Motor neuron (in vitro differentiated cells): ENCODE data around the gene CNIH4. TPM values are rescaled to one million over a fixed set of nuclear protein-coding genes. Genes with fewer than 3 reads are reported as not detected.
A peak's percentile ranks its signal among the peaks of the same experiment; 100 is the strongest.
"Not testable (repeated sequence)": the region's sequence is repeated elsewhere in the genome, so short reads cannot be mapped to it uniquely, and the experiment has no call there.

Experiments
- ATAC-seq, 8 experiments: fragments of 200-7000 bp; cut with Tn5 transposase; replicated peaks in 6 of 8; 2 replicates each; pipeline ENCODE4 v1.8.0; 2021; ENCODE audit warnings: mild to moderate bottlenecking in 8 of 8, moderate library complexity in 8 of 8
- H3K27ac ChIP-seq, 2 donors: fragments of 250-450 bp; sonication (Bioruptor Pico); 2 replicates each; pipeline ENCODE4 v1.9.0; 2021; ENCODE audit warnings: antibody characterized with exemption in 2 of 2, mild to moderate bottlenecking in 2 of 2, moderate library complexity in 1 of 2
- H3K4me1 ChIP-seq, 2 donors: fragments of 250-450 bp; sonication (Bioruptor Pico); replicated peaks in 1 of 2; 2 replicates each; pipeline ENCODE4 v1.6.1; 2021; ENCODE audit warnings: antibody characterized with exemption in 2 of 2, mild to moderate bottlenecking in 2 of 2, moderate library complexity in 1 of 2
- H3K4me3 ChIP-seq, 5 donors: fragments of 250-450 bp; sonication (Bioruptor Pico); 2 replicates each; pipeline ENCODE4 v1.9.0; 2021; ENCODE audit warnings: antibody characterized with exemption in 5 of 5, mild to moderate bottlenecking in 5 of 5, moderate library complexity in 4 of 5
- WGBS, 10 experiments: fragments of 450-650 bp; shearing (Covaris generic); methylation state at CpG; one replicate each; pipeline ENCODE4 v1.0.0; 2022; 5-methylcytosine and 5-hydroxymethylcytosine counted together
- in situ Hi-C, 9 experiments: fragments of 400-800 bp; cut with MboI; loops; one replicate each; pipeline ENCODE4 v1.15.0; 2021; ENCODE audit warnings: low sequenced_read_pairs in 9 of 9, low pct_unique_long_range_greater_than_20kb in 2 of 9; ENCODE audit not compliant: unreplicated experiment in 9 of 9
- total RNA-seq, 8 experiments: library from RNA; unstranded; fragments of 300-600 nt; gene quantifications; 2 replicates each; pipeline versions ENCODE4 v1.2.3 to v1.2.4, GENCODE V29; 2022

CNIH4 gene
- total RNA-seq = 10 to 100 TPM; 19.4 to 53.0 (median 27.8) TPM

DNA sequence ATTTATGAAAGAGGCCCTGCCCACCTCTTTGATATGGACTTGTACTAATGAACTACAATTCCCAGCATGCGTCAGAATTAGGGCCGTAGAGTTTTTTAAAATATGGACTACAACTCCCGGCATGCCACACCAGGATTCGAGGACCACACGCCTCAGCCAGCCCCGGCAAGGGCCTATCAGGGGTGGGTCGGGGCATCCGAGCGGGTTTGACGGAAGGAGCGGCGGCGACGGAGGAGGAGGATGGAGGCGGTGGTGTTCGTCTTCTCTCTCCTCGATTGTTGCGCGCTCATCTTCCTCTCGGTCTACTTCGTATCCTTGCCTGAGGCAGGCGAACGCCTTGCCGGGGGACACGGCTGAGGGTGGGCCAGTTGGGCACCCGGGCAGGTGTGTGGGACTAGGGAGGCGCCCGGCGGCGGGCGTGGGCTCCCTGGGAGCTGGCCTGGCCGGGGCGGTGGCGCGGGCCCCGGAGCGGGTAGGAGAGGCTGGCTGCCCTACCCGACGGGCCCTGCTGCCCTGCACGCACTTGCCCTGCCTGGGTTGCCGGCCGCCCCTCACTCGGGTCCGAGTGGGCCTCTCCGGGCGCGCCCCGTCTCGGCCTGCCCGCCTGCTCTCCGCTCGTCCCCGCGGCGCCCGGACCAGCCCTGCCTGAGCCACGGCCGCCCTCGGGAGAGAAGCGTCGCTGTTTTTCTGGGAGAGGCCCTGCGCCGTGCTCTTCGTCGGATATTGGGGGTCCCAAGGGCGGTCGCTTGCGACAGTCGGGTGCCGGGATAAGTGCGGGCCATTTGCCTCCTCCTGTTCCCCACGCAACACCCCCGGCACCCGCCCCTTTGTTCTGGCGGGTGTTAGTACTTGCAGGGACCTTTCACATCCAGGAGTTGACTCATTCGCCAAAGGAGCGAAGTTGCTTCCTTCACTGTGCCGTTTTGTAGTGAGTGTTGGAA, at the start of gene CNIH4:
Gene CNIH4 (plus strand): TSS at position 195 of the 941 bp plus-strand sequence. CDS start 46 bp downstream, at position 241.
- 0 to 1% (median 0%) methylated on average over 2 to 25 of the region's 78 CpGs; no CpG with 5 or more reads in 2 of the 10 experiments for WGBS, 10 experiments
- H3K27ac ChIP-seq = peak within 1 kb of the TSS; percentile 48 to 62
- peaks cover 9 to 12% of the 10 kb centered on the region in 2 donors for H3K4me1 ChIP-seq
- ATAC-seq = peak; percentile 89 to 98 (median 96)
- in situ Hi-C loops = no loop called here
- H3K4me3 ChIP-seq = peak within 1 kb of the TSS; percentile 53 to 94 (median 82)

DNA sequence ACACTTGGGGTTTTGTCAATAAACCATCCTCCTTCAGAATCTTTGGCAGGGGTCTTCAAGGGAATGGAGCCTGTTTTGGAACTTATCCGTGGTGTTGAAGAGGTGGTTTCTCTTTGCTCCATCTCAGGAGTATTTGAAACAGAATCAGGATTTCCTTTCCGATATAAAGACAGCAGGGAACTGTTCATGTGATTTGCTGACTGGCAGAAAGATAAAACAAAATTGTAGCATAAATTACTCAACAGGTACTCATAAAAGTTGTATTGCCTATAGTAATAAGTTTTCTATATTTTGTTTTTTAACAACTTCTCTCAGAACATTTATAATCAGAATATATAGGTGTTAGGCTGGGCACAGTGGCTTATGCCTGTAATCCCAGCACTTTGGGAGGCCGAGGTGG, 48.6 kb upstream of the CNIH4 start:
- in situ Hi-C loops = no loop called here
- no peak overlapping the region for H3K27ac ChIP-seq
- WGBS, 10 experiments = 80 to 100% (median 100%) methylated on average over 1 to 3 of the region's 3 CpGs; no CpG with 5 or more reads in 1 of the 10 experiments
- H3K4me1 ChIP-seq = no peaks in the 10 kb centered on the region
- no peak for ATAC-seq
- H3K4me3 ChIP-seq = no peak overlapping the region

DNA sequence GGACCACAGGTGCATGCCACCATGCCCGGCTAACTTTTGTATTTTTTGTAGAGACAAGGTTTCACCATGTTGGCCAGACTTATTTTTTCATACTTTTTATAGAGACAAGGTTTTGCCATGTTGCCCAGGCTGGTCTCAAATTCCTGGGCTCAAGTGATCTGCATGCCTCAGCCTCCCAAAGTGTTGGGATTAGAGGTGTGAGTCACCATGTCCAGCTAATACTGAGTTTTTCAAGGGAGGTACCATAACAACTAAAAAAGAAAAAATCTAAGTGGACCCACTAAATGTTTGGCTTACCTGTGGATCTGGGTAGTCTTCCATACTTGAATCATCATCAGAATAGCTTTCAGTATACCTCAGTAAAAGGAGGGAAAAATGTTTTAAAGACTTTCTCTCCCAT, 45.2 kb upstream of the CNIH4 start:
- ATAC-seq, H3K4me3 ChIP-seq, H3K4me1 ChIP-seq, in situ Hi-C loops, H3K27ac ChIP-seq: not testable (repeated sequence)
- WGBS, 10 experiments = 92 to 100% (median 100%) methylated on average over 1 of the region's 1 CpG; no CpG with 5 or more reads in 5 of the 10 experiments

DNA sequence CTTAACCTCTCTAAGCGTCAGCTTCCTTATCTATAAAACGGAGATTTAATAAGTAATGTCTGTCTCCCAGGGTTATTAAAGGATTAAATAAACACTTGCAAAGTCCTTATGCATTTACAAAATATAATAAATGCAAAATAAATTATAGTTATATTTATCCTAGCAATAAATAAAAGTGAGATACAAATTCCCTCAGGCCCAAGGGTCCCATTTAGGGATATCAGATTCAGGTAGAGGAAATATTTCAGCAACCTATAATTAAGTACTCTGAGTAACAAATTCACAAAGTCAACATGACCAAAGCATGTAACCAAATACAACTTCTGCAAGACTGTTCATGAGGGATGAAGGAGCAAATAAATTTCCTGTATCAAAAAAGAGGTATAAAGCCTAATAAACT, 44.7 kb upstream of the CNIH4 start:
- no peak overlapping the region for H3K4me3 ChIP-seq
- no peak overlapping the region for H3K27ac ChIP-seq
- no peaks in the 10 kb centered on the region for H3K4me1 ChIP-seq
- in situ Hi-C loops = no loop called here
- no peak for ATAC-seq
- 80 to 100% (median 98%) methylated on average over 1 to 2 of the region's 2 CpGs for WGBS, 10 experiments

DNA sequence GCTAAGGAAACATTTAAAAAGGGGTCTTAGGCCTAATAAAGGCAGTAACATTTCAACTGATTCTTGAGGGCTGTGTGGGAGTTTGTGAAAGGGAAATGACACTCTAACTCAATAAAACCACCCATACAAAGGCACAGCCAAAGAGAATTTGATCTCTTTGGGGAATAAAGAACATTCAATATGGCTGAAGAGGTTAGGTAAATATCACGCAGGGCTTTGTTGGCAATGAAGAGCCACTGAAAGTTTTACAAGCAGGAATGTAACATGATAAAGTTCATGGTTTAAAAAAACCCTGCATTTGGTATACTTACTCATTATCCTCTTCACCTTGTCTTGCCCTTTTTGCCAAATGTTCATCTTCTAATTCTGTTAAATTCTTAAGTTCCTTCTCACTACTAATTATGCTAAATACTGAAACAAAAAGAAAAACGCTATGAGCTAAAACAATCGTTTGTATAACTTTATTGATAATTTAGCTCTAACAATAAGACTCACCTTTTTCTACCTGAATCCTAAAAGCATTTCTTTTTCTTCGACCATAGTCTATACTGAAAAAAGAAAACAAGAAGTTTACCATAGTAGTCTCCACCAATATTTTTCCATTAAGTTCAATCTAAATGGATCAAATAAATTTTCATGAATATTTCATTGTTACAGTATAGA, 39.2 kb upstream of the CNIH4 start:
- no peak overlapping the region for H3K4me3 ChIP-seq
- ATAC-seq = no peak
- no peak overlapping the region for H3K27ac ChIP-seq
- in situ Hi-C loops = no loop called here
- WGBS, 10 experiments = 60 to 100% (median 83%) methylated on average over 1 to 4 of the region's 4 CpGs
- H3K4me1 ChIP-seq = no peaks in the 10 kb centered on the region

DNA sequence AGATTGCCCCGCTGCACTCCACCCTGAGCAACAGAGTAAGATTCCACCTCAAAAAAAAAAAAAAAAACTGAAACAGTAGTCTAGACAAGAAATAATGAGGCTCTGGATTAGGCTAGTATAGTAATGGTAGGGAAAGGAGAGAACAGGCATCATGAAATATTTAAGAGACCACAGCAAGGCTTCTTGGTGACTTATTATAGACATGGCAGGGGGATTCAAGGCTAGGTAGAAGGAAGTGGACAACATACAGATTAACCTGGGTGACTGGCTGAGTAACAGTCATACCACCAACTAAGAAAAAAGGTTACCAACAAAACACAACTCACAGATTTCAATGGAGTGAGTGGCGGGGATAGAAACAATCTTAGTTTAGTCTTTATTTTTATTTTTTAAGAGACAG, 35.0 kb upstream of the CNIH4 start:
- no peak overlapping the region for H3K4me3 ChIP-seq
- ATAC-seq = no peak
- in situ Hi-C loops = no loop called here
- H3K4me1 ChIP-seq = no peaks in the 10 kb centered on the region
- 71 to 100% (median 97%) methylated on average over 1 to 2 of the region's 2 CpGs for WGBS, 10 experiments
- H3K27ac ChIP-seq = no peak overlapping the region

DNA sequence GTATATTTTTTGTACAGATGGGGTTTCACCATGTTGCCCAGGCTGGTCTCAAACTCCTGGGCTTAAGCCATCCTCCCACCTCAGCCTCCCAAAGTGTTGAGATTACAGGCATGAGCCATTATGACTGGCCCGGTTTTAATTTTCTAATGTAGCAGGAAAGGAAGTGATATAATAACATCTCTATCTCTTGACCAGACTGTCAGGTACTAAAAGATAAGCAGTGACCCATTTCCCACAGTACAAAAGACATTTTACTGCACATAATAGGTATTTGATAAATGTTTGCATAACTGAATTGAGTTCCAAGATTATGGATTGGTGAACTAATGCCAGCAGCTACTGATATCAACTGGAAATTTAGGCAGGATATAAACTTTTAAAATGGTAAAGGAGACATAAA, 30.7 kb upstream of the CNIH4 start:
- peaks cover 8 to 12% of the 10 kb centered on the region in 2 donors for H3K4me1 ChIP-seq
- no peak overlapping the region for H3K4me3 ChIP-seq
- no peak overlapping the region for H3K27ac ChIP-seq
- 83 to 100% (median 100%) methylated on average over 1 of the region's 1 CpG; no CpG with 5 or more reads in 4 of the 10 experiments for WGBS, 10 experiments
- no peak for ATAC-seq
- in situ Hi-C loops = loop anchor here in 3 of 9 experiments (25.0 kb wide), 2 partner anchors 189 to 214 kb away; partner anchors contain the start of gene FBXO28 (in 2 of the 3)

DNA sequence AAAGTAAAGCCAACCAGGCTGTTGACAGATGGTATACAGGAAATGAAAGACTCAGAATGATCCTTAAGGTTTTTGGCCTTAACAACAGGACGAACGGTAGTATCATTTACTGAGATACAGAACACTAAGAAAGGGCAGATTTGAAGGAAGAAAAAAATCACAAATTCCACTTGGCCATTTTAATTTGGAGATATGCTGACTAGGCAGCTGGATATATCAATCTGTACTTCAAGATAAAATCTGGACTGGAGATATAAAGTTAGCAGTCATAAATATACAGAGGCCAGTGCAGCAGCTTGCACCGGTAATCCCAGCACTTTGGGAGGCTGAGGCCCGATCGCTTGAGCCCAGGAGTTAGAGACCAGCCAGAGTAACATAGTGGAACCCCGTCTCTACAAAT, 28.0 kb upstream of the CNIH4 start:
- Histone ChIP-seq H3K27ac (no peak overlapping the region), H3K4me3 (peak overlapping the region in 4 of 5 donors; percentile 53 to 98 (median 78)), H3K4me1 (peaks cover 9 to 16% of the 10 kb centered on the region in 2 donors)
- ATAC-seq = no peak
- WGBS, 10 experiments = 30 to 95% (median 80%) methylated on average over 1 to 6 of the region's 6 CpGs
- in situ Hi-C loops = loop anchor here in 3 of 9 experiments (25.0 kb wide), 2 partner anchors 191 to 216 kb away; partner anchors contain the start of gene FBXO28 (in 2 of the 3)

DNA sequence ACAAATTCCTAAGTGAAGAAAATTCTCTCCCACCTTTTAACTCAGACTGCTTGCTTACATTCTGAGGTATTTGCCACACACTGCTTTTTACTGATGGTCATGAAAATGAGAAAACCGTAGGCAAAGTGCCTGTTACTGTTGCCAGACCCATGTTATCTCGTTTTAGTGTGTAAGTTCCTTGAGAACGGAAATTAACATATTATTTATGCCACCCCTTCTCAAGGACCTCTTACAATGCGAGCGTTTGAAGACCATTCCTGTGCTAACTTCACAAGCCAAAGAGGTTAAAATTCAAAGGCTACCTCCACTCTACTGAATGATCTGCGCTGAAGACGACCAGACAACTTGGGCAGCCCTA, 27.2 kb upstream of the CNIH4 start:
- Histone ChIP-seq H3K27ac (peak overlapping the region; percentile 99), H3K4me3 (peak overlapping the region; percentile 53 to 98 (median 83)), H3K4me1 (peaks cover 9 to 16% of the 10 kb centered on the region in 2 donors)
- peak in 1 of 8 experiments; percentile 2 for ATAC-seq
- in situ Hi-C loops = loop anchor here in 3 of 9 experiments (25.0 kb wide), 2 partner anchors 192 to 217 kb away; partner anchors contain the start of gene FBXO28 (in 2 of the 3)
- WGBS, 10 experiments = 0 to 7% (median 0%) methylated on average over 1 to 6 of the region's 7 CpGs; no CpG with 5 or more reads in 1 of the 10 experiments

DNA sequence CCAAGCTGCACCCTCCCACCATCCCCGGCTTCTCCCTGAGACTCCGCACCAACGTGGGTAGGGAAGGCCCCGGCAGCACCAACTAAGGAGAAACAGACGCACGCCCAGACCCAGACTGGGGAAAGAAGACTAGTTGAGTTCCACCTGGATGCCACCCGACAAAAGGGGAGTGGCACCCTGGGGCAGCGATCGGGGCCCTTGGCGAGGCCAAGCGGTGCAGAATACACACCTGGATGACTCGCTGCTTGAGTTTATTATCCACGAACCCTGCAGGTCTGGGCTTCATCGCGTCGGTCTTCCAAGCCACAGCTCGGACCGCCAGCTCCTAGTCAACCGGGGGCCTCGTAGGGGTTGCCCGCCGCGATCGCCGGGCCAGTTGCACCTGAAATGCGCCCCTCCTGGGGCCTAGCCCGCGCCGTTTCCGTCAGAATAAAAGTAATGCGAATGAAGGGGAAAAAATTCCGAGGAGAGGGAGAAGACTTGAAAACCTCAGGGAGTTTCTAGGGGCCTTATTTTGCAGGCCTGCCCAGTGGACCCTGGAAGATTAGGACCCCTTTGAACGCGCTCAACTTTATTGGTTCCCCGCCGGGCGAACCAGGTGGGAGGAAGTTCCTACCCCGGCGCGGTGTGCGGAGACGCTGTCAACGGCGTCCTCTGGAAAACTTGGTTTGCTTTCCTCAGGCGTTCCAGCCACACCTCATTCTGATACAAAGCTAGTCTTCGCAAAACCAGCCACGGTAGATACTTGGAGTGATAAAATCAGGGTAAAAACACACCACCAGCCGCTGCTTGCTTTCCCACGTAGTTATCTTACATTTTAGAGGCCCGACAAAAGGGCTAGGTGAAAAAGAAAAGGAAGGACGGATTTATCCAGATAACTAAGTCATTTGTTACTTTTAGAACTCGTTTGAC, 26.6 kb upstream of the CNIH4 start, which contains the start of gene NVL:
Gene NVL (minus strand): TSS at position 331 of the 912 bp plus-strand sequence. CDS start 45 bp downstream, at position 286.
- H3K4me3 ChIP-seq = peak within 1 kb of the TSS; percentile 53 to 98 (median 83)
- peak within 1 kb of the TSS; percentile 99 for H3K27ac ChIP-seq
- in situ Hi-C loops = loop anchor here in 3 of 9 experiments (25.0 kb wide), 2 partner anchors 193 to 218 kb away; partner anchors contain the start of gene FBXO28 (in 2 of the 3)
- peak; percentile 86 to 94 (median 93) for ATAC-seq
- peaks cover 9 to 16% of the 10 kb centered on the region in 2 donors for H3K4me1 ChIP-seq
- 0 to 10% (median 0%) methylated on average over 1 to 36 of the region's 52 CpGs for WGBS, 10 experiments

DNA sequence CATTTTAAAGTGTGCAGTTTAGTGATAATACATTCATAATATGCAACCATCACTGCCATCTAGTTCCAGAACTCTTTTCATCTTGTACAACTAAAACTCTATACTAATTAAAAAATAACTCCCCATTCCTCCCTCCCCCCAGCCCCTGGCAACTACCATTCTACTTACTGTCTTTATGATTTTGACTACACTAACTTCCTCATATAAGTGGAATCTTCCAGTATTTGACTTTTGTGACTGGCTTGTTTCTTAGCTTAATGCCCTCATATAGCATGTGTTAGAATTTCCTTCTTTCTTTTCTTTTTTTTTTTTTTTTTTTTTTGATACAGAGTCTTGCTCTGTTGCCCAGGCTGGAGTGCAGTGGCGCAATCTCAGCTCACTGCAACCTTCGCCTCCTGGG, 25.4 kb upstream of the CNIH4 start:
- 89 to 100% (median 97%) methylated on average over 1 to 2 of the region's 2 CpGs; no CpG with 5 or more reads in 2 of the 10 experiments for WGBS, 10 experiments
- no peak for ATAC-seq
- in situ Hi-C loops = loop anchor here in 3 of 9 experiments (25.0 kb wide), 2 partner anchors 194 to 219 kb away; partner anchors contain the start of gene FBXO28 (in 2 of the 3)
- Histone ChIP-seq H3K4me1 (peaks cover 9 to 16% of the 10 kb centered on the region in 2 donors), H3K27ac (no peak overlapping the region), H3K4me3 (no peak overlapping the region)

DNA sequence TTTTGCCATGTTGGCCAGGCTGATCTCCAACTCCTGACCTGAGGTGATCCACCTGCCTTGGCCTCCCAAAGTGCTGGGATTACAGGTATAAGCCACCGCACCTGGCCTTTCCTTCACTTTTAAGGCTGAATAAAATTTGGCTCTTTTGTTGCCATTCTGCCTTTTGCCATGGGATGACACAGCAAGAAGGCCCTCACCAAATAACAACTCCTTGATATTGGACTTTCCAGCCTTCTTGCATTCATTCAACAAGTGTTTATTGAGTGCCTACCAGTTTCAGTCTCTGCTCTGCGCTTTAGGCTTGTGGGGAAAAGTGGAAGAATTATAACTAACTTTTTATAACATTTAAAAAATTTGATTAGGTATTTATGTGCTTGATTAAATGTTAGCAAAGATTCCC, 24.9 kb upstream of the CNIH4 start:
- WGBS, 10 experiments = 73 to 100% (median 100%) methylated on average over 1 to 2 of the region's 2 CpGs
- Histone ChIP-seq H3K27ac (no peak overlapping the region), H3K4me1 (peaks cover 9 to 16% of the 10 kb centered on the region in 2 donors), H3K4me3 (no peak overlapping the region)
- no peak for ATAC-seq
- in situ Hi-C loops = loop anchor here in 3 of 9 experiments (25.0 kb wide), 2 partner anchors 195 to 220 kb away; partner anchors contain the start of gene FBXO28 (in 2 of the 3)
